ENCODE results near the gene UBE2C.

The UBE2C gene

GRCh38 chr20:45833883-45834796, 21.7 kb downstream of the UBE2C start:
- DNase-seq = no peak

GRCh38 chr20:45834797-45835161, 22.3 kb downstream of the UBE2C start:
- no peak for DNase-seq

- no peak for DNase-seq
Observed at GRCh38 chr20:45835329-45835765, 22.9 kb downstream of the UBE2C start.

- DNase-seq = no peak
Observed at GRCh38 chr20:45835825-45836224, 23.4 kb downstream of the UBE2C start.

- DNase-seq = no peak
Observed at GRCh38 chr20:45836841-45837240, 24.4 kb downstream of the UBE2C start.

GRCh38 chr20:45840700-45841198, 28.3 kb downstream of the UBE2C start:
- no peak for DNase-seq

- no peak for DNase-seq
Observed at GRCh38 chr20:45841407-45842129, 29.1 kb downstream of the UBE2C start.

- no peak for DNase-seq
Observed at GRCh38 chr20:45842169-45842812, 29.8 kb downstream of the UBE2C start.

GRCh38 chr20:45843506-45843905, 31.1 kb downstream of the UBE2C start:
- no peak for DNase-seq

GRCh38 chr20:45845452-45845851, 33.0 kb downstream of the UBE2C start:
- DNase-seq = no peak

GRCh38 chr20:45848421-45848820, 36.0 kb downstream of the UBE2C start:
- DNase-seq = no peak

- no peak for DNase-seq
Observed at GRCh38 chr20:45848969-45849582, 36.6 kb downstream of the UBE2C start.

GRCh38 chr20:45850238-45850637, 37.8 kb downstream of the UBE2C start:
- no peak for DNase-seq

- DNase-seq = no peak
Observed at GRCh38 chr20:45850926-45851325, 38.5 kb downstream of the UBE2C start.

GRCh38 chr20:45851501-45851900, 39.1 kb downstream of the UBE2C start:
- DNase-seq = no peak

- DNase-seq = no peak
Observed at GRCh38 chr20:45852326-45852725, 39.9 kb downstream of the UBE2C start.

GRCh38 chr20:45853484-45853883, 41.0 kb downstream of the UBE2C start:
- DNase-seq = no peak

- peak; percentile 99 for DNase-seq
Observed at GRCh38 chr20:45857114-45857881, 44.9 kb downstream of the UBE2C start, which contains the start of the genes ACOT8 and ZSWIM3. Gene ACOT8 (minus strand): TSS chr20:45857392. CDS start chr20:45857315, 77 bp downstream. Gene ZSWIM3 (plus strand): TSS chr20:45857614. CDS start chr20:45857826, 212 bp downstream.

GRCh38 chr20:45857882-45858216, 45.4 kb downstream of the UBE2C start:
- no peak for DNase-seq

GRCh38 chr20:45859916-45860315, 47.5 kb downstream of the UBE2C start:
- no peak for DNase-seq

GRCh38 chr20:45860560-45861220, 48.2 kb downstream of the UBE2C start:
- DNase-seq = no peak

Measured in amniotic stem cell (primary cell).